Suprapubic skin (tissue), 4 donors: Measurements from ENCODE around the gene SLAMF7. TPM values are rescaled to one million over a fixed set of nuclear protein-coding genes. Genes with fewer than 3 reads are reported as not detected.
A peak's percentile ranks its signal among the peaks of the same experiment; 100 is the strongest.

ENCODE experiments used
- DNase-seq, 2 donors: peaks; one replicate each; pipeline ENCODE4 v3.0.0-alpha.2; 2019; ENCODE audit warnings: low spot score in 2 of 2
- H3K27ac ChIP-seq: fragments of 200-600 bp; sonication (generic); one replicate; pipeline ENCODE4 v1.5.1; 2019
- H3K27me3 ChIP-seq: fragments of 200-600 bp; sonication (generic); one replicate; pipeline ENCODE4 v1.5.1; 2019
- H3K36me3 ChIP-seq: fragments of 200-600 bp; sonication (generic); one replicate; pipeline ENCODE4 v1.5.1; 2019
- H3K4me1 ChIP-seq: fragments of 200-600 bp; sonication (generic); one replicate; pipeline ENCODE4 v1.5.1; 2019
- H3K4me3 ChIP-seq: fragments of 200-600 bp; sonication (generic); one replicate; pipeline ENCODE4 v1.5.1; 2019; ENCODE audit warnings: mild to moderate bottlenecking
- H3K9me3 ChIP-seq: fragments of 200-600 bp; sonication (generic); one replicate; pipeline ENCODE4 v1.5.1; 2019
- CTCF ChIP-seq, 2 donors: fragments of 200-600 bp in 1 of 2; fragments of 450-650 bp in 1 of 2; sonication (generic) in 1 of 2; IDR thresholded peaks; one replicate each; pipeline ENCODE4 v1.5.1; 2016 to 2019; ENCODE audit warnings: antibody characterized with exemption in 2 of 2, mild to moderate bottlenecking in 1 of 2, moderate library complexity in 1 of 2
- EP300 ChIP-seq: sonication (generic); formaldehyde crosslinking; IDR thresholded peaks from one replicate; pipeline ENCODE4 v1.6.1; 2017; ENCODE audit warnings: antibody characterized with exemption
- POLR2A ChIP-seq, 2 donors: fragments of 450-650 bp; IDR thresholded peaks; one replicate each; pipeline ENCODE4 v1.6.1; 2017; ENCODE audit warnings: antibody characterized with exemption in 2 of 2, mild to moderate bottlenecking in 2 of 2, moderate library complexity in 2 of 2
- POLR2AphosphoS5 ChIP-seq, 3 donors: sonication (generic); formaldehyde crosslinking; IDR thresholded peaks; one replicate each; pipeline ENCODE4 v1.6.1; 2017; ENCODE audit warnings: antibody characterized with exemption in 3 of 3
- WGBS: methylation state at CpG from one replicate; pipeline ENCODE4 v1.1.5; 2018; 5-methylcytosine and 5-hydroxymethylcytosine counted together
- total RNA-seq, 4 donors: library from RNA; depleted of rRNA; stranded (reverse); fragments of >200 nt; gene quantifications; one replicate each; pipeline ENCODE4 v1.1.0, GENCODE V29; 2016

SLAMF7 gene
- total RNA-seq, 4 donors from 2014 or later = 1.1 to 3.4 (median 1.9) TPM

GRCh38 chr1:160801836-160802580 lies 63.0 kb downstream of the SLAMF7 start:
- DNase-seq = peak in 1 of 2 donors; percentile 45
- H3K27ac ChIP-seq = no peak overlapping the region
- H3K27me3 ChIP-seq = no peaks in the 10 kb centered on the region
- H3K9me3 ChIP-seq = peaks cover 7% of the 10 kb centered on the region
- no peaks in the 10 kb centered on the region for H3K4me1 ChIP-seq
- H3K4me3 ChIP-seq = no peak overlapping the region
- H3K36me3 ChIP-seq = no peaks in the 10 kb centered on the region
- WGBS = 94% methylated on average over 37 of the region's 43 CpGs
- TF ChIP-seq POLR2A (IDR thresholded peaks at IDR 0.05) (no peak), EP300 (no peak), CTCF (IDR thresholded peaks at IDR 0.05) (no peak), POLR2AphosphoS5 (IDR thresholded peaks at IDR 0.05) (no peak)

Other genes starting within 250 kb of the SLAMF7 start
- gene SLAMF6, start 216.0 kb upstream of the SLAMF7 start, total RNA-seq = 1 to 10 TPM in 1 of 4 donors, under 1 TPM in 1, not detected in 2; 0.80 to 1.0 TPM
- 1 to 10 TPM; 1.2 to 9.0 (median 2.3) TPM for gene CD84, start 159.8 kb upstream of the SLAMF7 start, total RNA-seq
- gene SLAMF1, start 92.2 kb upstream of the SLAMF7 start, total RNA-seq = not detected
- 1 to 10 TPM in 2 of 4 donors, under 1 TPM in 1, not detected in 1; 0.60 to 1.6 (median 1.0) TPM for gene CD48, start 27.4 kb upstream of the SLAMF7 start, total RNA-seq
- gene LY9, start 56.9 kb downstream of the SLAMF7 start, total RNA-seq = 1 to 10 TPM in 2 of 4 donors, under 1 TPM in 1, not detected in 1; 0.34 to 3.5 (median 1.2) TPM
- gene CD244, start 123.6 kb downstream of the SLAMF7 start, total RNA-seq = under 1 TPM in 2 of 4 donors, not detected in 2; 0.49 to 0.68 TPM
- gene ITLN1, start 145.9 kb downstream of the SLAMF7 start, total RNA-seq = not detected
- 1 to 10 TPM in 1 of 4 donors, under 1 TPM in 1, not detected in 2; 0.55 to 1.2 TPM for gene ITLN2, start 215.6 kb downstream of the SLAMF7 start, total RNA-seq